ENCODE results near the gene USP24.
A peak's percentile ranks its signal among the peaks of the same experiment; 100 is the strongest.
"Not testable (repeated sequence)": the region's sequence is repeated elsewhere in the genome, so short reads cannot be mapped to it uniquely, and the experiment has no call there.

Gene USP24

DNA sequence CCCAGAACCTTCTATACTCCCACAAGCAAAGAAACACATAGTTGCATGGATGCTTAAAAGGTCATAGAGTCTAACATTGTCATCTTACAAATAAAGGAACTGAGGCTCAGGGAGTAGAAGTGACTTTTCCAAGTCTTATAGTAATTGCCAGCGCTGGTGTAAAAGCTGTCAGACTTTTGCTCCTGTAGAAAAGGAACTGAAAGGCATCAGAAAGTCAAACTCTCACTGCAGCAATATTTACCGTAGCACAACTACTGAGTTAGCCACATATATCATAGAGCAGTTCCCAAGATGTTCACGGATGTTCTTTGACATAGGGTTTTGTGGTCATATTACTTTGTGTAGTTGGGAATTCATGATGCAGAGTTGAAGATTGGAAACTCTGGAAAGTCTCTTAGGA is 16.6 kb upstream of the USP24 start:
- DNase-seq = no peak

DNA sequence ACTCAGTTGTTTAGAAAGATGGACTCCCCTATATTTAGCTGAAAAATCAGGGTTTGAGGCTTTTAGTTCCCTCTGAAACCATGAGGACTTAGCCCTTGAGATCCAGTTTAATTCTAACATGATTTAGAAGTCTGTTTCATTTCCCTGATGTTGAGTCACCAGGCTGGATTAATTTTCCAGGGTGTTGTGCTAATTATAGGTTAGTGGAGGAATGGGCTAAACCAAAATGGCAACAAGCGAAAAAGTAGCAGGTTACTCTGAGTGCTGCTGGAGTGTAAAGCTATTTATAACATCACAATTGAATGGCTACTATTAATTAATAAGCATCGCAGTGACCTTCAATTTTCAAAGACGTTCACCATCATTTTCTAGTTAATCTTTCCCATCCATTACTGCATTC is 15.5 kb upstream of the USP24 start:
- DNase-seq = no peak

DNA sequence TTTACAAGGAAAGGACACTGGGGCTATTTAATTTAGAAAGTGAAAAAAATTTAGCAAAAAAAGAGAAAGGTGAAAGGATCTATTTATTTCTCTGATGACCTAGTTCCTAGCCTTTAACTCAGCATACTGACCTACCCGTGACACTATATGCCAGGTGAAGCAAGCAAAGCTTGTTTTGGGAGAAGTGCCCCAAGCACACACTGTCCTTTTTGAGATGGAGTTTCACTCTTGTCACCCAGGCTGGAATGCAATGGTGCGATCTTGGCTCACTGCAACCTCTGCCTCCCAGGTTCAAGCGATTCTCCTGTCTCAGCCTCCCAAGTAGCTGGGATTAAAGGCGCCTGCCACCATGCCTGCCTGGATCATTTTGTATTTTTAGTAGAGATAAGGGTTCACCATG is 14.6 kb upstream of the USP24 start:
- DNase-seq = not testable (repeated sequence)

DNA sequence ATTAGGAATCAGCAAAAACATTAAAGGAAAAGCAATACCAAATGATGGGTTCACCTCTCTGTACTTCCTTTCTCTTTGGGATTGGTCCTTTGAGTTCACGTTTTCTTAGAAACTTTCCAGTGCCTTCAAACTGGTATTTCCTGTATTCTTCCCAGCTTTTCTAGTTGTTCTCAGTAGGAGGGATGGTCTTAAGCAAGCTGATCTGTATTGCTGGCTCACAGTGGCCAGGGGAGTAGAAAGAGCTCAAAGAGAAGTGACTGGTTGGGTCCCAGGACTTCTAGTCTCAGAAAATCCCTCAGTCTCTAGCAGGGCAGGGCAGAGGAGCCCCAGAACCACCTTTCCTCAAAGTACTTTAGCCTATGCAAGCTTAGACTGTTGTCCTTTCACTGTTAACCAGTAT is 10.1 kb upstream of the USP24 start:
- DNase-seq = no peak

DNA sequence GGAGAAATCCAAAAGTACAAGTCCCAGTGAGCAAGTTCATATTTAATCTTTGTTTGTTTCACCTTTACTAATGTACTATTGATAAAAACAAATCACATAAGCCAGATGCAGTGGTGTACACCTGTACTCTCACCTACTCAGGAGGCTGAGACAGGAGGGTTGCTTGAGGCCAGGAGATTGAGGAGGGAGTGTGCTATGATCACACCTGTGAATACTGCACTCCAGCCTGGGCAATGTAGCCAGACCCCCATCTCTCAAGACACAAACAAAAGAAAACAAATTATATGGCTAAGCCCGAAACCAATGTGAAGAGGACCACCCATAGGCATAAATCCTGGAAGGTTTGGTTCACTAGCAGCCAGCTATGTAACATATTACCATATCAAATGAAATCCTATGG is 9.6 kb upstream of the USP24 start:
- no peak for DNase-seq

DNA sequence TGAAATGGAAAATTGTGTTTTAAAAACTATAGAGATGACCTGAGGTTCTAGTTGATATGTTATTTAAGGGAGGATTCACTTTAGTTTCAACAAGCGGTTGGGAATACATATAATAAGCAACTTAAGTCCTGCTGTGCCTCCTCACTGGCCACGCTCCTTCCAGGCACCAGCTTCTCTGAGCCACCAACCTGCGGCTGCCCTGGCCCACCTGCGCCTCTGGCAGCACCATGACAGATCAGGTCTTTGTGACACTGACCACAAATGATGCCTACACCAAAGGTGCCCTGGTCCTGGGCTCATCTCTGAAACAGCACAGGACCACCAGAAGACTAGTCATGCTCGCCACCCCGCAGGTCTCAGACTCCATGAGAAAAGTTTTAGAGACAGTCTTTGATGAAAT is 7.0 kb upstream of the USP24 start:
- no peak for DNase-seq

DNA sequence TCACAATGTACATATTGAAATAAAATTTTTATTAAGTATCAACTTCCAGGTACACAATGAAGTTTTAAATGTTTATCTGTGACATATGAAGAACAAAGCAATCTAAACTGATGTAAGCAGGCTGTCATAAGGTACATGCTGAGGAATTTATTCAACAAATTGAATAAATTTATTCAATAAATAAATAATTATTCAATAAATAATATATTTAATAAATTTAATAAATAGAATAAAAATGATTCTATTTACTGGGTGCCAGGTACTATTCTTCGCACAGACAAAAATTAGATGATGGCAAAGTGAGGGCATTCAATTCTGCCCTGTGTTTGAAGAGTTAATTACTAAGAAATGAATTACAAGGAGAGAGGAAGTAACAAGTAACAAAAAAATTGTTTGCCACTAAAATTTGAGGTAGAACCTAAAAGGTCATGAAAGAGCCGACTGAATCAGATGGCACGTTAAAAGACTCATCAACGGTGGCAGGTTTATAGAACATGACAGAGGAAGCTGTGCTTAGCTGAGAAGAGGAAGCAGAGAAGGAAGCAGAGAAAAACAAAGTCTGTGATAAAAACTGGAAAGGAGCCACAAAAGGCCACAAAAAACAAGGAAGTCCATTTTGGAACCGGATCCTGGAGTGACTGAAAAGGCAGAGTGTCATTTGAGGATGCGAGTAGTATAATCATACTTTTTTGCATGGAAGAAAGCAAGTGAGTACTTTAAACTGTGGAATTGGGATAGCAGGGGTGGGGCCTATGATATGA is 2.2 kb upstream of the USP24 start:
- DNase-seq = peak; percentile 64 to 76

DNA sequence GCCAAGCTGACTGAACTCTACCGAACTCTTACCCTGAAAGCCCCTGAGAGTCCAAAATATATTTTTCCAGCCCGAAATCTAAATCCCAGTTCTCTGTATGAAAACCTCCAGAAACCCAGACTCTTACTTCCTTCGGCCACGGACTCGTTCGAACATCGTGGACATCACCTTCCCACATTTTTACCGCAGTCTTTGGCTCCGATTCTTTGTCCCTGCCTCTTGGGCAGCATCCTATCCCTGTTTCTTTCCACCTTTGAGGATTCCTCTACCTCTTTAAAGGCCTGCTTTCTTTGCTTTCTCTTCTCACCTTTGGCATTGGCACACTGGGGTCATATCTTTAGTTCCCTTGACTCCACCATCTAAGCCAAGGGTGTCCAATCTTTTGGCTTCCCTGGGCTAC is 932 bp upstream of the USP24 start:
- DNase-seq = peak in 1 of 2 donors; percentile 17

DNA sequence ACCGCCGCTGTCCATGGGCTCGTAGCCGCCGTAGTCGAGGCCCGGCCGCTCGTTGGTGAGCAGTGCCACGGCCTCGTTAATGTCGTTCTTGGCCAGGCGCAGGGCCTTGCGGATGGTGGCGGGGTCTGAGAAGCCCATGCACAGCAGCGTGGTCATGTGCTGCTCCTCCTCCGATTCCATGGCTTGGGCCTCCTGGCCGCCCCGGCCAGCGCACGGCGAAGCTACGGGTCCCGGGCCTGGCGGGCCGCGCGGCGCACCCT is 300 bp downstream of the USP24 start:
- no peak for DNase-seq

DNA sequence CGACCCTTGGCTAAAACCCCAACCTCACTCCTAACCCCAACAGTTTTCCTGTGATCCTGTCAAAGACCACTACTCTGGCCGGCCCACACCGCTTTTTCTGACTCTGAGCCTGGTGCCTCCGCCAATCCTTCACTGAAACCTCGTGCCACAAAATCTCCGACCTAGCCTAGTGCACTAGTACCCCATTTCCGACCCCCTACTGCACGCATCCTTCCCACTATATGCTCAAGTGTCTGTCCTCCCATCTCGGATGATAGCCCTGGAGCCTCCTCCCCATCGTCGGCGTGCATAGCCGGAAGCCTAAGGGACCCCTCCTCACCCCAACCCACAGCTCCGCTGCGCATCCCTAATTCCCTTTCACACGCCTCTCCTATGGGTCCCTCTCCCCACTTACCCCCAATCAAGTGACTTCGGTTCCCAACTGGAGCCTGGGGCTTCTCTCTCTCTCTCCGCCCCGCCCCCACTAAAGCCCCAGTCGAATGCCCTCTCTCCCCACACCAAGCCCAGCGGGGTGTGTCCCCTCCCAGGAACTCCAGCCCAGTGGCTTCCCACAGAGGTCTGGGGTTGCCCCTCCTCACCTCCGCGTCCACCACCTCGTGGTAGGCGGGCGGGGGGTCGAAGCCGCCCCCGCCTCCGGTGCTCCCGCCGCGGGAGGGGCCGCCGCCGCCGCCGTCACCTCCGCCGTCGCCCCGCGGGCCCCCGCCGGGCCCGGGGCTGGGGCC is 791 bp downstream of the USP24 start:
- peak; percentile 23 to 45 for DNase-seq

DNA sequence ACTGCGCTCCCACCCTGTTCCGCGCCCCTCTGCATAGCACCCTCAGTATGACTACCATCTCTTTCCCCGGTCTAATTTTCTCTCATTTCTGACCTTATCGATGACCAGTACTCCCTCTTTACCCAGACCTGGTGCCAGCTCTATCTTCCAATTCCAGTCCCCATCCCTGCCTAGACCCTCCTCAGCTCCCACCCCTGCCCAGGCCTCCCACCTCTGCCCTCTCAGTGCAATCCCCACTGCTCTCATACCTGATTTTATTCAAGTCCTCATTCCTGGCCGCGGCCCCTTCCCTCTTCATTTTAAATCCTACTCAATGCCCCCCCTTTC is 1.3 kb downstream of the USP24 start:
- no peak for DNase-seq

DNA sequence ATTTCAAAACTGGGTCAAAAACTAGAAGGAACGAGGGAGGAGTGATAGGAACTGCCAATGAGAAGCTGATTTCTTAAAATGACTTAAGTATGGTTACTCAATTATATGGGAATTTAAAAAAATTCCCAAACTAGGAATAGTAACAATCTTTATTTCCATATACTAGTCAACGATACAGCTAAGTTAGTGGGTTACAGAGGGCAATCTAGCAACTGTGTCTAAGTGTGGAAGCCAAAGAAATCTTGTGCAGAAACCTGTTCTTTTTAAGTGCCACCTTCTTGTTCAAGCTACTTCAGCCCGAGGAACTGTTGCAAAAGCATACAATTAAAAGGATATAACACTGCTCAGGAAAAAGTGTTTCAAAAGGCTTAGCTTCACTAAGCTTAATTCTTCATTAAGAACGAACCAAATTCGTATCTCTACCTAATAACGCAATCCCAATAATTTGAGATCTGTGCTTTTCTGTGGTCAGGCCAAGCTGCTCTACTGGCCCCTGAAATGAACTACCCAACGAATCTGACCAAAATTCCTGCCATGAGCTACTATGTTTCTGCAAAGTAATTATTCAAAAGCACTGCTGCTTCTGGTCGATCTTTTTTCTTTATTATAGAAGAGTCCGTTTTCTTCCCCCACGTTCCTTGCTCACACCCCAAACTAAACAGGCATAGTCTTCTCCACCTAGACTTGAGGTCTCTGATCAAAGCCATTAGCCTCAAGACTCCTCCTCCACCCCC is 1.8 kb downstream of the USP24 start:
- DNase-seq = peak in 1 of 2 donors; percentile 28

DNA sequence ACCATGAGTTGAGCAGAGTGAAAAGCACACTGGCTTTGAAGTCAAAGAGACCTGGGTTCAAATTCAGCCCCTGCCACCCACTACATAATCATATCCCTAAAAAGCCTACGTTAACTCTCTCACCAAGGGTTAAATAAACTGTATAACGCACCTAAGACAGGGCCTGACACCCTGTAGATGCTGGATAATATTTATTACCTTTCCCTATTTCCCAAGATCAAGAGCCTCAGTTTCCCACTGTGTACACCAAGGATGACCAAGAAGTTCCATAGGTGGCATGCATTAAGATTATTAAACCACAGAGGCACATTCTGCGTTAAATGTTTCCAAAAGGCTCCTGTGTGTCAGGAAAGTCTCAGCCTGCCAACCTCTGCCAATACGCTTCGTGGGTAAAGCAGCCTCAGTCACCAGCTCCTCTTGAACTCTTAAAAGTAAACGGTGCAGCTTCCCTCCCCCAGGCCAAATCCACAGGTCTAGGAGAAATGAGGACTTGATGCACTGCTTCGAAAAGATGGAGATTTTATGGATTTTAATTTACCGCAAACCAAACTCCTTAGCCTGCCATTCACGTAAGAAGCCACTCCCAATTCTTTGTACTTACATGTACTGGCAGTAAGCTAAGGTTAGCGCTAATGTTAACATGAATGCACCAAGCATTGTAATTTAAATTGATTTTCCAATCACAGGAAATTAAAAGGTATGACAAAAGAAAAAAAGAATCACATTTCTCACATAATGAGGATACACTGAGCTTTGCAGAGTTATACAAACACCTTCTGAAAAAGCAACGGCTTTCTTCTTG is 2.6 kb downstream of the USP24 start:
- peak in 1 of 2 donors; percentile 20 for DNase-seq

DNA sequence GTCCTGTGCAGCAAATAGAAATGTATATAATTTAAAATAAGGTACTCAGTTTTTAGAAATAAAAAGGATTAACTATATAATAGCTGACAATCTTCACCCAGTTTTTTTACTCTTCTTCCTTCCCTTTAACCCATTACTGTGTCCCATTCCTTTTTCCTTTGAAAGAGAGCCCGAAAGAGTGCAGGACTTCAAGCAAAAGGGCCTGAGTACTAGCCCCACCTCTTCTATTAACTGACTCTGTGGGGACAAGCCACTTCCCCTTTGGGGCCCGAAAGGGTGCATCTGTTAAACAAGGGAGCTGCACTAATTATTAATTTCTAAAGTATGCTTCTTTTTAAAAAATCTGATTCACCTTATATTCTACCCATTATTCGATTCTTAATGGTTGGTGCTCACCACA is 3.3 kb downstream of the USP24 start:
- DNase-seq = peak in 1 of 2 donors; percentile 28

DNA sequence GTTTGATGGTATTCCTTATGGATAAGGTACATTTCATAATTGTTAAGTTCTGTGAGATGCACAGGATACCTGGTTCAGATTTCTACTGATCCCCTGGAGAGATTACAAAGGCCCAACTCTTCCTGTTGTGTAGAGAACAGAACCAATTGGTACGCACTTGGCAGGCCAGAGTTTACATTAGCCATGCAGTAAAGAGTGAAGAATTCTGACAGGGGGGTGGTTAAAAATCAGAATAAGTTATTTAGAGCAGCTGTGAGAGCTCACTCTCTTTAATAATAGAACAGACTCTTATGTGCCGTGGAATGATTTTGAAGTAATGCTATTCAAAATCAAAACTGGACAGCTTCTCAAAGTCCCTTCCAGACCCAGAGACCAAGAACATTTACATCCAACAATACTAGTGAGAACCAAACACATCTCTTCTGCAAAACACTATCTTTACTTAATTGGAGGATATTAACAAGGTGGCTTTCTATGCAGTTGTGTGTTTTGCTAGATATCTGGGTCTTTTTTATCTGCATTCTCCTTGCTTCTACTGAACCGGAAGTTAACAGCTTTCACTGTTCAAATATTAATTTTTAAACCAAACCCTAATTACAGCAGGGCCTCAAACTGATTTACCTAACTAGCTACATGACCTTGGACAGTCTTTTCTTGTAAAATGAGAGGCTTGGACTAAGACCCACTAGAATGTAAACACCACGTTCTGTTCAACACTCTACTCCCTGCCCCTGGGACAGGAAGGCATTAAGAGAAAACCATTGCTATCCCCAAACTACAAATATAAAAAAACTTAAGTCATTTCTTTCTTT is 4.0 kb downstream of the USP24 start:
- peak in 1 of 2 donors; percentile 11 for DNase-seq

DNA sequence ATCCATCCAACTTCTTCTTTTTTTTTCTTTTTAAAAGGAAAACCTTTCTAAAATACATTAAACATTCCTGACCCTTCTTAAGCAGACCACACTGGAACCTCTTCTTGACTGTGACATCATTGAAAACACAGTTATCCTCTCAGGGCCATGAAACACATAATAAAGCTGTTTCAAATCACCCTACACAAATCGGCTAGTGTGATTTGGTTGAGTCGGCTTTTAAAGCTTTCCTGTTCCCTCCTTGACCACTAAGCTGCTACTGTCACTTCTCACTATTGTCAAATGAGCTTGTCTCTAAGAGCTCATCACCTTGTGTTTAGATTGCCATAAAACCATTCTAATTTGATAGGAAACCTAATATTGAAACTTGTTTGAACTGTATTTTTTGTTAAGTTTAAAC is 5.9 kb downstream of the USP24 start:
- DNase-seq = peak in 1 of 2 donors; percentile 21

DNA sequence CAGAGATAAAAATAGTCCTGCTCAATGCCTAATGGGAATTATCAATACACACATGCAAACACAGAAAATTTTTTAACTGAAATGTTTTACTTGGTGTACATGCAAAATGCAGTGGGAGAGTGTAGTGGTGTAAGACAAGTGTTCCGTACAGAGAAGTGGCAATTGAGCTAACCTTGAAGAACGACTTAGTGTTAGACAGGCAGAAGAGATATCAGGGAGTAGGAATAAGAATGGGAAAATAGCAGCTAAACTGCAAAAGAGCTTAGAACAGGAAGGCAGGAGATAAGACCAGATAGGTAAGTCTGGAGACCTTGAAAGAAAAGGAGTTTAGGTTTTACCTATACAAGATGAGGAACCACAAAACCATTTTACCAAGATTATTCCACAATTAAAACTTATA is 9.0 kb downstream of the USP24 start:
- no peak for DNase-seq

DNA sequence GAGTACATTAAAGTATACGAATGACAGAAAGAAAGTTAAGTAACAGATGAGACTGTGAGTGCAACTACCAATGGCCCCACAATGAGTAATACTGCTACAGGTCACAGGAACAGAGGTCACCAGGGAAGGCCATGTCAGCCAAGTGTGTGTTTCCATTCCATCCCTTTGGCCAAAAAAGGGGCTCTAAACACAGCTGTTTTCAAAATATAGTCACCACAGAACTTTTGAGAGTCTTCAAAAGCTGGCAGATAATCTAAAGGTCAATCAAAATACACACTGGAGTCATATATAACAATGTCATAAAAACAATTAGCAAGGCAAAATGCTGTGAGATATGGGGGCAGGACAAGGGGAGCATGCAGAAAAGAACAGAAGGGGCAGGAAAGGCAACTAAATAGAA is 10.2 kb downstream of the USP24 start:
- no peak for DNase-seq

DNA sequence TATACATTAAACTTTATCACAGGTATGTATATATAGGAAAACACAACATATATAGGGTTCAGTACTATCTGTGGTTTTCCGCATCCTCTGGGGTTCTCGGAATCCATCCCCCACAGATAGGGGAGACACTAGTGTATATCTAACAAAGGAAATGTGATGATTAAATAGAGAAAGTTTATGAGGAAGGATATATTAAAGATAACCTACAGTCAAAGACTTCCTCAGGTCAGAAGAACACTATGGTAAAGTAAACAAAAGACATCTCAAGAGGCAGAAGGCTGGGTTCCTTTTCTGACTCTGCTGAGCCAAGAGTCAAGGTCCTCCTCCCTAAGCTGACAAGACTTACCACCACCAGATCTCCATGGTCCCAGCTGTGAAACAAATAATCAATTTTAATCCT is 12.1 kb downstream of the USP24 start:
- peak in 1 of 2 donors; percentile 14 for DNase-seq

DNA sequence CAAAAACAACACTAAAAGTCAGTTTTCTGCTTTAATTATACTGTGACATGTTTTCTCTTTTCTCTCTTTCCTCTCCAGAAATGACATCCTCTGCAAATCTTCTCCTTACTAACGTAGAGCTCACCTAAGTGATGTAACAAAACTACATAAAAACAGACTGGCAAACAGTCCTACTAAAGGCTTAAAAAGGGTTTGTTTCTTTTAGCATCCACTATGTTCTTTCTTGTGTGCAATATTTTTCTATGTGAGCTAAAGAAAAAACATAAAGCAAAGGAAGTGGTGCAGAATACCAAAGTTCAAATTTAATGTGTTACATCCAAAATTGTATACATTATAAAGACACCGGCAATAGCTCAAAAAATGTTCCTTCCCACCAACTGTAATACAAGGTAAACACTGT is 14.5 kb downstream of the USP24 start:
- DNase-seq = no peak

DNA sequence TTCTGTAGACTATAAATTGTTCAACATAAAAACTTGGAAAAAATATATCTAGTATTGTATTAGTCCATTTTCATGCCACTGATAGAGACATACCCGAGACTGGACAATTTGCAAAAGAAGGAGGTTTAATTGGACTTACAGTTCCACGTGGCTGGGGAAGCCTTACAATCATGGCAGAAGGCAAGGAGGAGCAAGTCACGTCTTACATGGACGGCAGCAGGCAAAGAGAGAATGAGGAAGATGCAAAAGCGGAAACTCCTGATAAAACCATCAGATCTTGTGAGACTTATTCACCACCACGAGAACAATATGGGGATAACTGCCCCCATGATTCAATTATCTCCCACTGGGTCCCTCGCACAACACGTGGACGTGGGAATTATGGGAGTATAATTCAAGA is 15.4 kb downstream of the USP24 start:
- DNase-seq = not testable (repeated sequence)

DNA sequence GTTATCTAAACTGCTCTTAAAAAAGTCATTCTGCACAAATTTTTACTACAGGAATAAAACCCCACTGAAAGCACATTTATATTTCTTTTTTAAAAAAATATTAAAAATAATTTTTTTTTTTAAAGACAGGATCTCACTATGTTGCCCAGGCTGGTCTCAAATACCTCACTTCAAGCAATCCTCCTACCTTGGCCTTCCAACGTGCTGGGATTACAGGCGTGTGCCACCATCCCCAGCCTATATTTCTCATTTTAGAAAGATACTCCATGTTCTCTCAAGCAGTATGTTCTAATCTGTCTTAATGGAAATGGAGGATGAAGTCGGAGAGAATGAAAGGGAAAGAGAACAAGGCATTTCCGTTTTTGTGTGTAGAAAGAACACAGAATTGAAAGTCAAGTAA is 17.1 kb downstream of the USP24 start:
- DNase-seq = no peak

DNA sequence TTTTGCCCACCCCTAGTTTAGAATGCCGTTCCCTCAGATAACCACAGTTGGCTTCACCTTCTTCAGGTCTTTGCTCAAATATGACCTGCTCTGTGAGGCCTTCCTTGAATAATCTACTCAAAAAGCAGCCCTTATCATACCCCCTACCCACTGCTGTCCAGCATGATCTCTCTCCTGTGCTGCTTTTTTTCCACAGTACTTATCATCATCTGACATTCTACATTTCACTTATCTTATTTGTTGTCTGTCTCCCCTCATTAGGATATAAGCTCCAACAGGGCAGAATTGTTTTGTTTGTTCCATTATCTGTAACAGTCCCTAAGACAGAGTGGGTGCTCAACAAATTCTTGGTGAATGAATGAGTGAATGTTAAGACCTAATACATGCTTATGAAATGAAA is 18.1 kb downstream of the USP24 start:
- no peak for DNase-seq

Measured in CD4-positive, alpha-beta T cell treated with Interleukin-4 for 1 hour (primary cell).